LHCN-M2 (cell line): Measurements from ENCODE around the gene CHTF18. TPM values are rescaled to one million over a fixed set of nuclear protein-coding genes. Genes with fewer than 3 reads are reported as not detected.
"Not testable (repeated sequence)": the region's sequence is repeated elsewhere in the genome, so short reads cannot be mapped to it uniquely, and the experiment has no call there.

Source experiments
- DNase-seq: peaks from one replicate; pipeline ENCODE4 v3.0.0-alpha.2; 2012; ENCODE audit warnings: low read depth
- polyA plus RNA-seq: library from polyadenylated mRNA; unstranded; fragments of >200 nt; gene quantifications from one replicate; pipeline ENCODE4 v1.2.1, GENCODE V29; 2012; ENCODE audit warnings: missing spikeins
- total RNA-seq: library from RNA; depleted of rRNA; stranded (reverse); fragments of >200 nt; gene quantifications from 2 replicates; pipeline ENCODE4 v1.2.3, GENCODE V29; 2014; rRNA removed

CHTF18 gene
- 39.2 and 51.2 TPM in 2 replicates for total RNA-seq
- polyA plus RNA-seq: 15.1 TPM

- peak; percentile 89 for DNase-seq
Observed at GRCh38 chr16:788399-789126, at the start of gene CHTF18. TSS of gene CHTF18 (plus strand) at chr16:788620. CDS start at chr16:788685, 65 bp downstream.

GRCh38 chr16:739560-740458, 48.6 kb upstream of the CHTF18 start:
- no peak for DNase-seq

- no peak for DNase-seq
Observed at GRCh38 chr16:740459-740763, 48.0 kb upstream of the CHTF18 start.

- DNase-seq: peak; percentile 84
Observed at GRCh38 chr16:740764-741505, 47.5 kb upstream of the CHTF18 start, which contains the start of gene CIAO3. TSS of gene CIAO3 (minus strand) at chr16:740997. CDS start at chr16:740985, 12 bp downstream.

GRCh38 chr16:741986-742629, 46.3 kb upstream of the CHTF18 start:
- no peak for DNase-seq

- DNase-seq: not testable (repeated sequence)
Observed at GRCh38 chr16:742894-743293, 45.5 kb upstream of the CHTF18 start.

GRCh38 chr16:743794-744500, 44.5 kb upstream of the CHTF18 start:
- no peak for DNase-seq

GRCh38 chr16:745739-746138, 42.7 kb upstream of the CHTF18 start:
- no peak for DNase-seq

- no peak for DNase-seq
Observed at GRCh38 chr16:746637-747036, 41.8 kb upstream of the CHTF18 start.

GRCh38 chr16:747978-748746, 40.3 kb upstream of the CHTF18 start:
- DNase-seq: no peak

- peak; percentile 54 for DNase-seq
Observed at GRCh38 chr16:749010-749409, 39.4 kb upstream of the CHTF18 start.

- DNase-seq: no peak
Observed at GRCh38 chr16:750485-750884, 37.9 kb upstream of the CHTF18 start.

- no peak for DNase-seq
Observed at GRCh38 chr16:751152-752006, 37.0 kb upstream of the CHTF18 start.

- DNase-seq: no peak
Observed at GRCh38 chr16:752007-752312, 36.5 kb upstream of the CHTF18 start.

GRCh38 chr16:754121-754607, 34.3 kb upstream of the CHTF18 start:
- not testable (repeated sequence) for DNase-seq

- DNase-seq: no peak
Observed at GRCh38 chr16:754656-755055, 33.8 kb upstream of the CHTF18 start.

GRCh38 chr16:756428-756827, 32.0 kb upstream of the CHTF18 start:
- no peak for DNase-seq

- no peak for DNase-seq
Observed at GRCh38 chr16:759110-759910, 29.1 kb upstream of the CHTF18 start.
